Mesothelial cell of epicardium (in vitro differentiated cells): Measurements from ENCODE around the gene VIM. TPM values are rescaled to one million over a fixed set of nuclear protein-coding genes. Genes with fewer than 3 reads are reported as not detected.

Experiments
- DNase-seq, 2 experiments: peaks; one replicate each; pipeline ENCODE4 v3.0.0; 2021; ENCODE audit warnings: low spot score in 2 of 2; ENCODE audit not compliant: unreplicated experiment in 2 of 2
- H3K27ac Mint-ChIP-seq: 2 replicates; pipeline ENCODE4 v1.8.0; 2021; ENCODE audit warnings: mixed read lengths
- H3K27me3 Mint-ChIP-seq: 2 replicates; pipeline ENCODE4 v1.8.0; 2021; ENCODE audit warnings: low read depth, mixed read lengths
- H3K36me3 Mint-ChIP-seq: 2 replicates; pipeline ENCODE4 v1.8.0; 2021; ENCODE audit warnings: mixed read lengths
- H3K4me1 Mint-ChIP-seq: 2 replicates; pipeline ENCODE4 v1.8.0; 2021; ENCODE audit warnings: mixed read lengths
- H3K4me3 Mint-ChIP-seq: 2 replicates; pipeline ENCODE4 v1.8.0; 2021; ENCODE audit warnings: mild to moderate bottlenecking, moderate library complexity, mixed read lengths
- H3K9me3 Mint-ChIP-seq: 2 replicates; pipeline ENCODE4 v1.8.0; 2021; ENCODE audit warnings: mixed read lengths
- CTCF ChIP-seq: fragments of 200-600 bp; sonication (generic); IDR thresholded peaks from one replicate; pipeline ENCODE4 v1.5.0; 2021; ENCODE audit warnings: antibody characterized with exemption; ENCODE audit not compliant: unreplicated experiment
- total RNA-seq: library from RNA; stranded (reverse); gene quantifications from 3 replicates; pipeline ENCODE4 v1.2.1, GENCODE V29; 2021

VIM gene
- total RNA-seq, 1 donor from 2014 or later, result 1,481 TPM

- DNase-seq, result no peak
- peaks cover 7% of the 10 kb centered on the region for H3K9me3 Mint-ChIP-seq
- no peak for TF ChIP-seq CTCF
- H3K27ac Mint-ChIP-seq, result peak overlapping the region; percentile 94
- H3K36me3 Mint-ChIP-seq, result no peaks in the 10 kb centered on the region
- H3K4me1 Mint-ChIP-seq, result peaks cover 52% of the 10 kb centered on the region
- no peak overlapping the region for H3K4me3 Mint-ChIP-seq
- no peaks in the 10 kb centered on the region for H3K27me3 Mint-ChIP-seq
These were observed 25.5 kb upstream of the VIM start for GRCh38 chr10:17202506-17202905.

- peaks cover 7% of the 10 kb centered on the region for H3K9me3 Mint-ChIP-seq
- no peak for DNase-seq
- no peaks in the 10 kb centered on the region for H3K36me3 Mint-ChIP-seq
- no peak overlapping the region for H3K4me3 Mint-ChIP-seq
- no peak for TF ChIP-seq CTCF
- peak overlapping the region; percentile 64 for H3K27ac Mint-ChIP-seq
- H3K4me1 Mint-ChIP-seq, result peaks cover 52% of the 10 kb centered on the region
- no peaks in the 10 kb centered on the region for H3K27me3 Mint-ChIP-seq
These were observed 25.0 kb upstream of the VIM start for GRCh38 chr10:17202999-17203398.

GRCh38 chr10:17203416-17203815 lies 24.6 kb upstream of the VIM start:
- no peak overlapping the region for H3K27ac Mint-ChIP-seq
- no peak for DNase-seq
- peaks cover 7% of the 10 kb centered on the region for H3K9me3 Mint-ChIP-seq
- H3K36me3 Mint-ChIP-seq, result no peaks in the 10 kb centered on the region
- TF ChIP-seq CTCF, result no peak
- H3K4me3 Mint-ChIP-seq, result no peak overlapping the region
- no peaks in the 10 kb centered on the region for H3K27me3 Mint-ChIP-seq
- peaks cover 55% of the 10 kb centered on the region for H3K4me1 Mint-ChIP-seq

GRCh38 chr10:17206210-17206709 lies 21.8 kb upstream of the VIM start:
- TF ChIP-seq CTCF, result no peak
- no peaks in the 10 kb centered on the region for H3K36me3 Mint-ChIP-seq
- no peaks in the 10 kb centered on the region for H3K27me3 Mint-ChIP-seq
- peaks cover 51% of the 10 kb centered on the region for H3K4me1 Mint-ChIP-seq
- DNase-seq, result no peak
- no peak overlapping the region for H3K27ac Mint-ChIP-seq
- H3K9me3 Mint-ChIP-seq, result peaks cover 7% of the 10 kb centered on the region
- H3K4me3 Mint-ChIP-seq, result no peak overlapping the region

GRCh38 chr10:17208476-17208875 lies 19.6 kb upstream of the VIM start:
- Mint-ChIP-seq H3K4me3 (no peak overlapping the region), H3K27me3 (no peaks in the 10 kb centered on the region), H3K36me3 (no peaks in the 10 kb centered on the region), H3K9me3 (no peaks in the 10 kb centered on the region), H3K27ac (peak overlapping the region; percentile 44), H3K4me1 (peaks cover 40% of the 10 kb centered on the region)
- DNase-seq, result no peak
- no peak for TF ChIP-seq CTCF

- Mint-ChIP-seq H3K27ac (peak overlapping the region; percentile 48), H3K36me3 (no peaks in the 10 kb centered on the region), H3K4me3 (no peak overlapping the region), H3K4me1 (peaks cover 40% of the 10 kb centered on the region), H3K9me3 (no peaks in the 10 kb centered on the region), H3K27me3 (no peaks in the 10 kb centered on the region)
- DNase-seq, result no peak
- TF ChIP-seq CTCF, result no peak
These were observed 18.7 kb upstream of the VIM start for GRCh38 chr10:17209302-17209701.
